Measurements from ENCODE around the gene PPIL6. TPM values are rescaled to one million over a fixed set of nuclear protein-coding genes. Genes with fewer than 3 reads are reported as not detected.
A peak's percentile ranks its signal among the peaks of the same experiment; 100 is the strongest.

Gene PPIL6
- 0.05 TPM in 1 of 2 replicates, not detected in the other for total RNA-seq (2014; rRNA removed; shearing (Covaris generic))
- polyA plus RNA-seq (2015; cell fraction: cytosol; rRNA removed), result 0.49 and 0.84 TPM in 2 replicates
- polyA plus RNA-seq (2015; cell fraction: nucleus; rRNA removed), result 0.74 TPM in 1 of 2 replicates, not detected in the other

DNA sequence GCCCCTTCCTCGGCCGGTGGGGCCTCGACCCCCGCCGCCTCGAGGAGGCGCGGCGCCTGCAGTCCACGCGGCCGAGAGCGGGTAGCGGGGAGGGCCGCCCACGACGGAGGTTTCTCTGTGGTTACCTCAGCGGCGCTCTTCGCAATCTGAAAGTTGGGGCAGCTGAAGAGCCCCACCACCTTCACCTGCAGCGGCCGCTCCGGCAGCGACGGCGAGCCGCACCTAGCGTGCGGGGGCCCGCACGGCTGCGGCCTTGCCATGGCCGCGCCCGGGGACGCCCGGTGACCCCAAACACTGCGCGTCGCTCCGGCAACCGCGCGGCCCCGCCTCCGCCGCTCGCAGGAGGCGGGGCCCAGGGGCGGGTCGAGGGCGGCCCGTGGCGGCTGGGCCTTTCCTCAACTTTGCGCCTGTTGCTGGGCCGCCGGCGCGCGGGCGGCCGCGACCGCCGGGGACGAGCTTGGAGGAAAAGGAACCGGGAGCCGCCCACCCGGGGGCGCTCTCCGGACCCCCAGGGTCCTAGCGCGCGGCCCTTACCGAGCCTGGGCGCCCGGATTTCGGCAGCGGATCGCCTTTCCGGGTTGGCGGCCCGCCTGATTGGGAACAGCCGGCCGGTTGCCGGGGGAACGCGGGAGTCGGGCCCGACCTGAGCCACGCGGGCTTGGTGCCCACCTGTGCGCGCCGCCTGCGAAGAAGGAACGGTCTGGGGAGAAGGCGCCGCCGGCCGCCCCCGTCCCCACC lies at the start of gene PPIL6, which contains the start of gene SMPD2:
Gene PPIL6, minus strand, starts transcription at position 298 of the 738 bp plus-strand sequence. Its CDS starts 38 bp downstream, at position 260.
Gene SMPD2, plus strand, starts transcription at position 394 of the 738 bp plus-strand sequence. CDS start 398 bp downstream, outside the sequence.
- peak; percentile 90 for DNase-seq (ENCODE audit: low read depth)

GRCh38 chr6:109488001-109488400 lies 47.6 kb upstream of the PPIL6 start:
- no peak for DNase-seq (ENCODE audit: low read depth)

- no peak for DNase-seq (ENCODE audit: low read depth)
Measured at GRCh38 chr6:109486068-109486467, 45.6 kb upstream of the PPIL6 start.

- no peak for DNase-seq (ENCODE audit: low read depth)
Measured at GRCh38 chr6:109485266-109485935, 45.0 kb upstream of the PPIL6 start.

- no peak for DNase-seq (ENCODE audit: low read depth)
Measured at GRCh38 chr6:109484122-109484521, 43.7 kb upstream of the PPIL6 start.

GRCh38 chr6:109483735-109484057 lies 43.3 kb upstream of the PPIL6 start:
- no peak for DNase-seq (ENCODE audit: low read depth)

- peak; percentile 76 for DNase-seq (ENCODE audit: low read depth)
Measured at GRCh38 chr6:109482905-109483734, 42.7 kb upstream of the PPIL6 start, which contains the start of gene ZBTB24. TSS of gene ZBTB24 (minus strand) at chr6:109483219. CDS start at chr6:109482026, 1,193 bp downstream.

DNA sequence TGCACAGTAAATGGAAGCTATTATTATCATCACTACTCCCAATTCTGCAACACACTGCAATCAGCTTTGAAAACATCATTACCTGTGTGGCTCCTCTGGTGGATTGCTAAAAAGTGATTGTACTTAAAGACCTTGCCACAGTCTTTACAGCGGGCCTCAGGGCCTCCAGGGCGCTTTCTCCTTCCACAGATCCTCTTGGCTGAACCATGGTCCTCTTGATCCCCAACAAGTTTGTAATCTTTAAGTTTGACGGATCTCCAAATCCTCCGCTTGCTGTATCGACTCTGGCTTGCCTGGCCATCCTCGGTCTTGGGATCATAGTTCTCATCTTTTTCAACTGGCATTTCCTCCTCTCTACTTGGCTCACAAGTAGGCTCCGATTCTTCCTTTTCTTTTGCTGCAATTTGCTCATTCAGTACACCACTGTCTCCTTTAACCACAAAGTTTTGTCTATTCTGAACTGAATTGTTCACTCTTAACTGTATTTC lies 40.6 kb upstream of the PPIL6 start:
- no peak for DNase-seq (ENCODE audit: low read depth)

DNA sequence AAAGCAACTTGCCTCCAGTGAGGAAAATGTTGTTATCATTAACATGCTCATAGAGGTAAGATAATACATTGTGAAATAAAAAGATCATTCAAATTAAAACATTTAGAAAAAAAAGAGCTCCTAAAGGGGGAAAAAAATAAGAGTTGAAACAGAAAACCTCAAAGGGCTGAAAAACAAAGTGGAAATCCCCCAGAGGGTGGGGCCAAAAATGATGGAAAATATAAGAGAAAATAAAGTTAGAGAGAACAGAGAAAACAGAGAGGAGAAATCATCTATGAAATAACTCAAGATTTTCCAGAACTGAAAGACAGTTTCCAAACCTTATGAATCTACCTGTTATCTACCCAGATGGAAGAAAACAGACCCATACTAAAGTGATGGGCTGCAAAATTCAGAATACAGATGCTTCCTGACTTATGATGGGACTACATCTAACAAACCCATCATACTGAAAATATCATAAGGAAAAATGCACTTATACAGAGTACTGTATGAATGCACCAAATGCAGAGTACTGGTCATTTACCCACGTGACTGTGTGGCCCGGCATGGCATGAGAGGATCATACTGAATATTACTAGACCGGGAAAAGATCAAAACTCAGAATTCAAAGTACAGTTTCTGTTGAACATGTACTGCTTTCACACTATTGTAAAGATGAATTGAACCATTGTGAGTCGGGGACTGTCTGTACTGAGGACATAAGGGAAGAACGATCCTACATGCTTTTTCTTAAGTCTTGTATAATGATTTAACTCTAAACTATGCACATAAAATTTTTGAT lies 38.6 kb upstream of the PPIL6 start:
- no peak for DNase-seq (ENCODE audit: low read depth)

DNA sequence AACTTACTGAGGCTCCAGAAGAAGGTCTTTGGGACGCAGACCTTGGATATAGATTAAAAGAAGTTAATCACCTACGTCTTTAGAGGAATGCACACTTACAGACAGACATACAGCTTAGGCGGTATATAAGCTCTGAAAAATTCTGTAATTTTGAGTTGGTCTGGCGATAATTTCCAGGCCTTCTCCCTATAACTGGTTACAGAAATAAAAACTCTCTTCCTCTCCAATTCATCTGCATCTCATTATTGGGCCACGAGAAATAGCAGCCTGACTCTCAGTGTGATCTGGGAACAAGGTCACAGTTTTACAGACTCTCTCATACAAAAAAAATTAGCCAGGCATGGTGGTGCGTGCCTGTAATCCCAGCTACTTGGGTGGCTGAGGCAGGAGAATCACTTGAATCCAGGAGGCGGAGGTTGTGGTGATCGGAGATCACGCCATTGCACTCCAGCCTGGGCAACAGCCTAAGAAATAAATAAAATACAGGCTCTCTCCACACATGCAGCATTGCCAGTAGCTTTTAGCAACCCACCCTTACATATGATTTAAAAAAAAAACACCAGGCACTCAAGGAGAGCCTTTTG lies 37.9 kb upstream of the PPIL6 start:
- no peak for DNase-seq (ENCODE audit: low read depth)

DNA sequence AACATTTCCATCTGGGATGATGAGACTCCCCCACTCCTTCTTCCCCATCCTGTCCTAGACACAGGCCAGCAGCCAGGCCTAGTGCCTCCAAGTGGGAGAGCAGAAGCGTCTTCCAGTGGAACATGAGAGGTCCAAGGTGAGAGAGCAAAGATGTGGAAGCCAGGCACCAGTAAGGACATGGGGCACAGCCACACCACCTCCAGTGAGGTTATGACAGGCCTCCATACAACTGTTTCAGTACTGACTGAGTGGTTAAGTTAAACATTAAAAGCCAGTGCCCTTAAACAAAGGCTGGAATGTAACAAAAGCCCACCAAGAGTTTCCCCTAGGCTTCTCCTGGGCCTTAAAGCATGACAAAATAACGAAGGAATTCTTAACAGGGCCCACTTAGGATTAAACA lies 37.3 kb upstream of the PPIL6 start:
- no peak for DNase-seq (ENCODE audit: low read depth)

DNA sequence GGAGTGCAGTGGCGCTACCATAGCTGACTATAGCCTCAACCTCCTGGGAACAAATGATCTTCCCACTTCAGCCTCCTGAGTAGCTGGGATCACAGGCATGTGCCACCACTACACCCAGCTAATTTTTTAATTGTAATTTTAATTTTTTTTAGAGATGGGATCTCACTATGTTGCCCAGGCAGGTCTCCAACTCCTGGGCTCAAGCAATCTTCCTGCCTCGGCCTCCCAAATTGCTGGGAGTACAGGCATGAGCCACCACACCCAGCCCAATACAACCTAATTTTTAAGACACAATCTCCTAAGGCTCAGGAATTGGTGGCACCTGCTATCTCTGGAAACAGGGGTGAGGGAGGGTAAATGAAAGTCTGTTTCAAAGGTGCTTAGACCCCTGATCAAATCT lies 36.8 kb upstream of the PPIL6 start:
- no peak for DNase-seq (ENCODE audit: low read depth)

- no peak for DNase-seq (ENCODE audit: low read depth)
Measured at GRCh38 chr6:109475625-109476024, 35.2 kb upstream of the PPIL6 start.

GRCh38 chr6:109474995-109475394 lies 34.6 kb upstream of the PPIL6 start:
- DNase-seq (ENCODE audit: low read depth), result no peak

GRCh38 chr6:109473120-109473519 lies 32.7 kb upstream of the PPIL6 start:
- no peak for DNase-seq (ENCODE audit: low read depth)

- no peak for DNase-seq (ENCODE audit: low read depth)
Measured at GRCh38 chr6:109472132-109472995, 31.9 kb upstream of the PPIL6 start.

GRCh38 chr6:109471105-109471810 lies 30.8 kb upstream of the PPIL6 start:
- no peak for DNase-seq (ENCODE audit: low read depth)

GRCh38 chr6:109469591-109470189 lies 29.3 kb upstream of the PPIL6 start:
- DNase-seq (ENCODE audit: low read depth), result no peak

All from HT1080 (cell line).